SK-N-MC (cell line): ENCODE measurements around the gene GDPD5.

Experiments used
- EZH2 ChIP-seq: fragments of 200-600 bp; sonication (generic); IDR thresholded peaks from one replicate; pipeline ENCODE4 v1.6.1; 2017; ENCODE audit warnings: antibody characterized with exemption
- POLR2AphosphoS5 ChIP-seq: IDR thresholded peaks from 2 replicates; pipeline ENCODE4 v1.6.1; 2012; ENCODE audit warnings: mild to moderate bottlenecking, low read depth, low read length, borderline replicate concordance

DNA sequence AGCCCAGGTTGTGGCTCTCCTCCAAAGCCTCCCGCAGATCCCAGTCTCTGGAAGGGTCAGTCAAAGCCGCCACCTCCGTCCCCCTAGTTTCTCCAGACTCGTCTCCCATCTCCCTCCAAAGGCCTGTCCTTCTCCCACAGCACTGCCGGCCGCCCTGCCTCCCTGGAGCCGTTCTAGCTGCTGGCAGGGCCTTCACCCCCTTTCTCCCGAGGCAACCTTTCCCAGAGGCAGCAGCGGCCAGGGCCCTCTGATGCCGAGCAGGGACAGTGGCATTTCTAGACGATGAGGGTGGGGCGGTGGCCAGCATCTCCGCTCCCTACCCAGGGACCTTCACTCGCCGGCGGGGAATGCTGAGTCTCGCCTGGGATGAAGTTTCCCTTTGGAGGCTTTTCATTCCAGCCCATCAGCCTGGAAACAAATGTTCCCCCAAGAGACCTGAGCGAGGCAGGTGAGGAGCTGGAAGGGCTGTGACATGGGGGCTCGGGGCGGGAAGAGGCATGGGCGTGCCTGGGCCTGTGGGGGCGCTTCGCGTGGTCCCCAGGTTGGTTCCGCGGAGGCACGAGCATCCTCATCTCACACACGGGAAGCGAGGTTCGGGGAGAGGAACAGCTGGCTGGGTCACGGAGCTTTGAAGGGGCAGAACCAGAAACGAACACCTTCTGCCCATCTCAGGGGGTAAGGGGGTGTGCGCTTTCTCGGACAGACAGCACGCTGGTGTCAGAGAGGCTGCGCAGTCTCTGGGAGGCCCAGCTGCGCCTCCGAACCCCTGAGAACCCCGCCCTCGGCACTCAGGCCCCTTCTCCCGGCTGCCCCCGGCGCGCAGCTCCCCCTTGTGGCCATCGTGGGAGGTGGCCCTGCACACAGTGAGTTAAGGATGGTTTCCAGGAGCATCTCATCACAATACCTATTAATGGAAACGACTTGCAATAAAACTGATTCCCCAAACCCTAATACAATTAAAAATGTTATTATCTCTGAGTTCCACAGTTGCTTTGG, 74.6 kb downstream of the GDPD5 start:
- TF ChIP-seq POLR2AphosphoS5 (no peak), EZH2 (no peak)
